ENCODE results near the gene CT47C1.

DNA sequence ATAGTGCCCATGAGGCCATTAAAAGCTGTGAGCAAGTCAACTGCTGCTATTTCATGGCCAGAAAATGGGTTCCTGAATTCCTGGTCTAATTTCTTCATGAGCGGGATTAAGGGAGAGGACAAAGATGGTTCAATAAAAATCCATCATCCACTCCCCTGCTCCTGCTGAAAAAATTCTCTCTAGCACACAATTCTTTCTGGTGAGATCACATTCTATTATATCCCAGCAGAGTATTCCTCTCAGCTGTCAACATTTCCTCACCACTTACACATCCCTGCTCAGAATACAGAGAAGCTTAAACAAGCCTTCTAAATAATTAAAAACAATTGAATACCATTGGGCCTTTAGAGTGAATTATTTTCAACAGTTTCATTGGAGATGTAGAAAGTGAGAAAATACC lies 9.5 kb downstream of the CT47C1 start:
- TF ChIP-seq, protein P1, sequence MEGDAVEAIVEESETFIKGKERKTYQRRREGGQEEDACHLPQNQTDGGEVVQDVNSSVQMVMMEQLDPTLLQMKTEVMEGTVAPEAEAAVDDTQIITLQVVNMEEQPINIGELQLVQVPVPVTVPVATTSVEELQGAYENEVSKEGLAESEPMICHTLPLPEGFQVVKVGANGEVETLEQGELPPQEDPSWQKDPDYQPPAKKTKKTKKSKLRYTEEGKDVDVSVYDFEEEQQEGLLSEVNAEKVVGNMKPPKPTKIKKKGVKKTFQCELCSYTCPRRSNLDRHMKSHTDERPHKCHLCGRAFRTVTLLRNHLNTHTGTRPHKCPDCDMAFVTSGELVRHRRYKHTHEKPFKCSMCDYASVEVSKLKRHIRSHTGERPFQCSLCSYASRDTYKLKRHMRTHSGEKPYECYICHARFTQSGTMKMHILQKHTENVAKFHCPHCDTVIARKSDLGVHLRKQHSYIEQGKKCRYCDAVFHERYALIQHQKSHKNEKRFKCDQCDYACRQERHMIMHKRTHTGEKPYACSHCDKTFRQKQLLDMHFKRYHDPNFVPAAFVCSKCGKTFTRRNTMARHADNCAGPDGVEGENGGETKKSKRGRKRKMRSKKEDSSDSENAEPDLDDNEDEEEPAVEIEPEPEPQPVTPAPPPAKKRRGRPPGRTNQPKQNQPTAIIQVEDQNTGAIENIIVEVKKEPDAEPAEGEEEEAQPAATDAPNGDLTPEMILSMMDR (IDR thresholded peaks at IDR 0.05; ENCODE audit: insufficient read depth, low read depth, low read length), result no peak
- TF ChIP-seq EZH2 (IDR thresholded peaks at IDR 0.05; ENCODE audit: insufficient read depth, low read length), result no peak

All from astrocyte (in vitro differentiated cells and primary cell).